GM12873 (cell line): ENCODE data around the gene SLC12A8.

Experiments used
- TF ChIP-seq, protein P1 (sequence below): IDR thresholded peaks from 2 replicates; pipeline ENCODE4 v1.5.1; 2012; ENCODE audit warnings: low read depth, mild to moderate bottlenecking, moderate library complexity, low read length, control low read depth; ENCODE audit not compliant: insufficient read depth; ENCODE audit errors: missing control alignments

The SLC12A8 gene

DNA sequence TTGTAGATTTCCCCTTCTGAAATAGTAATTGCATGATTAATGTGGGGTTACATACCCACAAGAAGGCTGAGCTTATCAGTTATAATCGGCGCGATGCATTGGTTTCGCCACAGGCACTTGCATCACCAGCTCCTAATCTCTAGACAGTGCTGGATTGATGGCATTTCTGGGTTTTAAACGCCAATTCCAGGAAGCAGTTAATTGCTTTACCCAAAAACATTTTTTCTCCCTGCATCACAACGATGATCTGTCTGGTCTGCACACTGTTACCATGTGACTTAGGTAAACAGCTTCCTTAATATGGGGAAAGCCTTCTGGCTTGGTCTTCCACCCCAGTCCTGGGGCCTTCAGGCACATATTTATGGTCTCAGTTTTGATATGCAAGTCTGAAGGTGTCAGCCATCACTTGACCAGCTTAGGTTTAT, 86.7 kb downstream of the SLC12A8 start:
- TF ChIP-seq, protein P1, sequence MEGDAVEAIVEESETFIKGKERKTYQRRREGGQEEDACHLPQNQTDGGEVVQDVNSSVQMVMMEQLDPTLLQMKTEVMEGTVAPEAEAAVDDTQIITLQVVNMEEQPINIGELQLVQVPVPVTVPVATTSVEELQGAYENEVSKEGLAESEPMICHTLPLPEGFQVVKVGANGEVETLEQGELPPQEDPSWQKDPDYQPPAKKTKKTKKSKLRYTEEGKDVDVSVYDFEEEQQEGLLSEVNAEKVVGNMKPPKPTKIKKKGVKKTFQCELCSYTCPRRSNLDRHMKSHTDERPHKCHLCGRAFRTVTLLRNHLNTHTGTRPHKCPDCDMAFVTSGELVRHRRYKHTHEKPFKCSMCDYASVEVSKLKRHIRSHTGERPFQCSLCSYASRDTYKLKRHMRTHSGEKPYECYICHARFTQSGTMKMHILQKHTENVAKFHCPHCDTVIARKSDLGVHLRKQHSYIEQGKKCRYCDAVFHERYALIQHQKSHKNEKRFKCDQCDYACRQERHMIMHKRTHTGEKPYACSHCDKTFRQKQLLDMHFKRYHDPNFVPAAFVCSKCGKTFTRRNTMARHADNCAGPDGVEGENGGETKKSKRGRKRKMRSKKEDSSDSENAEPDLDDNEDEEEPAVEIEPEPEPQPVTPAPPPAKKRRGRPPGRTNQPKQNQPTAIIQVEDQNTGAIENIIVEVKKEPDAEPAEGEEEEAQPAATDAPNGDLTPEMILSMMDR, result no peak

DNA sequence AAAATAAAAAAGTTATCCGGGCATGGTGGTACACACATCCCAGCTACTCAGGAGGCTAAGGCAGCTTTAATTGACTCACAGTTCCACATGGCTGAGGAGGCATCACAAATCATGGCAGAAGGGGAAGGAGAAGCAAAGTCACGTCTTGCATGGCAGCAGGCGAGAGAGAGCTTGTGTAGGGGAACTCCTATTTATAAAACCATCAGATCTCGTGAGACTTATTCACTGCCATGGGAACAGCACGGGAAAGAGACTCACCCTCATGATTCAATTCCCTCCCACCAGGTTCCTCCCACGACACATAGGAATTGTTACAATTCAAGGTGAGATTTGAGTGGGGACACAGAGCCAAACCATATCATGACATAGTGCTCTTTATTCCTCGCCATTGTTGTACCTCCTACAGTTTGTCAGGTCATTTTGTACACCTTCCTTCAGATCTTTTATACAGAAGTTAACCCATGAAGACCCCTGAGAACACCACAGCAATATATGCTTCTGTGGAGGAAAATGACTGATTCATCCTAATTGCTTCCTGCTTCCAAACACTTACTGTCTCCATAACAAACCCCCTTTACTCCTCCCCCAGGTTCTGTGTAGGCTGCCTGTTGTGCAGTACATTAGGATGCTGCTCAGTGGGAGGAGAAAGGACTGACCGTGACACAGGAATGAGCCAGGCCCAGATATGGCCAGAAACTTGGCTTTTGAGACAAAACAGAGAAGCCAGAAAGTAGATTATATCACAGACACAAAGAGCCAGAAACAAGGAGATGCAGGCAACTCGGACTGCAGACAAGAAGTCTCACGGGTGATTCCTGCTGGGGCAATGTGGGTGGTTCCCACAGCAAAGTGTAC, 88.9 kb downstream of the SLC12A8 start:
- TF ChIP-seq, protein P1, result no peak

DNA sequence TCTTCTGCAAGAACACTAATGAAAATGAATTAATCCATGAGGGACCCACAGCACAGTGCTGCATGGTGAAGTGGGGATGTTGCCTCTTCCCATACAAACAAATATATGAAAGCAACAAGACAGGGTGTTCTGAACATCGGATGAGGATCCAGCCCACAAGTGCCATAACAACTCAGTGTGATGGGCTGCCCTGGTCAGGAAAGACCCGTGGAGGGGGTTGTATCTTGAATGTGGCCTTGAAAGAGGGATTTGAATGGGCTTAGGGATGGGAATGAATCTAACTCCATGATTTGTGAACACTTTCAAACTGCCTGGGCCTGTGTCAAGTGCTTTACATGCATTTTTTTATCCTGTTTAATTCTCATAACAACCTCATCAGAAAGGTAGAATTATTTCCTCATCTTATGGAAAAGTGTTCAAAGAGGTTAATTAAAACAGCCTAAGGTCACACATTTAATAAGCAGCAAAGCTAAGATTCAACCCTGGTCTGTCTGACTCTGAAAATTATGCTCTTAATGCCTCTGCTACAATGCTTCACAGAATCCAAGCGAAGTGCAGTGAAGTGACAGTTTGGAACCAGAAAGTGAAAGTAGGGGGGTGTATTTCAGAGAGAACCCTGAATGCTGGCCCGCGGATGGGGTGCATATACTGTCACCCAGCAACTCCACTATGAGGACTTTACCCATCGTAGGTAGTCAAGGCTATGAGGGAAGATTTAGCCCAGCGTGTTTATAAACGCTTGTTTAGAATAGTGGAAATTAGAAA, 91.1 kb downstream of the SLC12A8 start:
- TF ChIP-seq, protein P1, result no peak

DNA sequence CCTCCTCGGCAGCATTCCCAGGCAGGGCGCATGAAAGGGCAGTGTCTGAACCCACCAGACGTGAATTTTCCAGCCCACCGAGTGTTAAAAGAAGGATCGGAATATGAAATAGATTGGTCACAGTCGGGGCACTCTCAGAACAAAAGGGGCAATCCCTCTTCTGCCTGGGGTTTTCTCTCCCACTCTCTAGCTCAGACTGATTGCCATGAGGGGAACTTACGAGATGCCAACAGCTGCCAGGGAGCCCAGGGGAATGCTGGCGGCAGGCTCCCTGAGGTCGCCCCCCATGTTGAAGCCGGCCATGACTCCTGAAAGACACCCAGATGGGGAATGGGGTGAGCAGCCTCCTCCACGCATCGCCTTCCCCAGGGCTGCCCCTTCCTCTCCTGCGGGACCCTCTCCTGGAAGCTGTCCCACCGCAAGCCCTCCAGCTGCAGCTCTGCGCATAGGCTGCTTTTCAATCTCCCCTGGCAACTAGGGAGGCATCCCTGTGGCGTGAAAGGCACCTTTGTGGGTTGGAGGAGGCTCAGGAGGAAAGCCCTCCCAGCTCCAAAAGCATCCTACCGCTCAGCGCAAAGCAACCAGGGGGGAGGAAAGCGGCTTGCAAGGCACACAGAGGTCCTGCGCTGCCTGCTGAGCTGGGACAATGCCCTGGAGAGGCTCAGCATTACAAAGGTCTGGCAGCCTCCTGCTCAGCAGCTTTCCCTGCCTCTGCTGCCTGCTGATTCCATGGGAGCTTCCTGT, 92.0 kb downstream of the SLC12A8 start:
- TF ChIP-seq, protein P1, result no peak

DNA sequence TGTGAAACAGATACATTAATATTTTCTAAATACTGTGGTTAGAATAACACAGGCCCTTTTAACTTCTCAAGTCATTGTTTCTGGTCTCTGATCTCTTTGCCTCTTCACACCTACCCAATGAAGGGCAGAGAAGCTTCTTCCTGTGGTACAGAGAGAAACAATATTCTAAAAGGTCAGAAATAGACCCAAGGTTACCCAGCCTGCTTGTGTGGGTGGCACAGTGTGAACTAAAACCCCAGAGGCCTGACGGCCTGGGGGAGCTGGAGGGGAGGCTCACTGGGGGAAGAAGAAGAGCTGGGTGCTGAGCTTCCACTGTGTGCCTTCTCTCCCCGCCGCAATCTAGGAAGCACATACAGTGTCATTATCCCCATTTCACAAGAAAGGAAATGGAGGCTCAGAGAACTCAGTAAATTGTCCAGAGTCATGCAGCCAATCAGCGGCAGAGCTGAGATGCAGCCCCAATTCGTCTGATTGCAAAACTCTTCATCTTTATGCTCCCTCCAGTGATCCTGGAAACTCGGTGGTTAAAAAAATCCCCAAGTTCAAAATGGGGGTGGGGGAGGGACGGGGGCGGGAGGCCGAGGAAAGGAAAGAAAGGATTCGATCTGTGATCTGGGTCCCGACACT, 92.7 kb downstream of the SLC12A8 start:
- TF ChIP-seq, protein P1, result no peak

DNA sequence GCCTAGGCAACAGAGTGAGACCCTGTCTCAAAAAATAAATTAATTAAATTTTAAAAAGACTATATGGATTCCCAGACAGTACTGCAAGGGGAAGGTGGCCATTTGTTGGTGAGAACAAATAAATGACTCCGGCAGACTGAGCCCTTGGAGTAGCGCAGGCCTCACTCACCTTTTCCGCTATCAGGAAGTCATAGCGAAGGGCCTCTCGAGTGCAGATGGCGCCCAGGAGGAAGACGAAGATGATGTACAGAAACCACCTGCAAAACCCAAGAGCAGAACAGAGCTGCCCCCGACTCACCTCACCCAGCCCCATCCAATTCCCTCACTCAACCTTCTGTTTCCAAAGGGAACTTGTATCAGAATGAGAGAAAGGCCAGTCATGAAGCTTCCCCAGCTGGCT, 93.9 kb downstream of the SLC12A8 start:
- TF ChIP-seq, protein P1, result no peak
